ENCODE data around the gene TMEM62.
"Not testable (repeated sequence)": the region's sequence is repeated elsewhere in the genome, so short reads cannot be mapped to it uniquely, and the experiment has no call there.

Gene TMEM62

GRCh38 chr15:43184407-43185124, 51.2 kb downstream of the TMEM62 start:
- no peak for DNase-seq

- peak; percentile 94 to 96 for DNase-seq
Observed at GRCh38 chr15:43185157-43186002, 52.0 kb downstream of the TMEM62 start, which contains the start of gene CCNDBP1. Gene CCNDBP1 (plus strand): TSS chr15:43185403. CDS start chr15:43185499, 96 bp downstream.

GRCh38 chr15:43186003-43186353, 52.6 kb downstream of the TMEM62 start:
- peak; percentile 56 to 57 for DNase-seq

- DNase-seq: no peak
Observed at GRCh38 chr15:43187544-43188155, 54.3 kb downstream of the TMEM62 start.

- DNase-seq: no peak
Observed at GRCh38 chr15:43189296-43189695, 55.9 kb downstream of the TMEM62 start.

GRCh38 chr15:43190178-43190577, 56.8 kb downstream of the TMEM62 start:
- DNase-seq: no peak

GRCh38 chr15:43193710-43194109, 60.3 kb downstream of the TMEM62 start:
- DNase-seq: no peak

- DNase-seq: no peak
Observed at GRCh38 chr15:43194795-43195194, 61.4 kb downstream of the TMEM62 start.

- no peak for DNase-seq
Observed at GRCh38 chr15:43196760-43197548, 63.6 kb downstream of the TMEM62 start.

- not testable (repeated sequence) for DNase-seq
Observed at GRCh38 chr15:43197773-43198172, 64.4 kb downstream of the TMEM62 start.

- DNase-seq: not testable (repeated sequence)
Observed at GRCh38 chr15:43198556-43198955, 65.2 kb downstream of the TMEM62 start.

GRCh38 chr15:43198992-43199391, 65.6 kb downstream of the TMEM62 start:
- no peak for DNase-seq

- DNase-seq: no peak
Observed at GRCh38 chr15:43199945-43200488, 66.6 kb downstream of the TMEM62 start.

GRCh38 chr15:43204016-43204901, 70.9 kb downstream of the TMEM62 start:
- peak; percentile 64 to 70 for DNase-seq

GRCh38 chr15:43206054-43206453, 72.7 kb downstream of the TMEM62 start:
- peak in 1 of 2 experiments; percentile 7 for DNase-seq

GRCh38 chr15:43207024-43207423, 73.6 kb downstream of the TMEM62 start:
- no peak for DNase-seq

- peak in 1 of 2 experiments; percentile 7 for DNase-seq
Observed at GRCh38 chr15:43208052-43209002, 74.9 kb downstream of the TMEM62 start.

- peak in 1 of 2 experiments; percentile 17 for DNase-seq
Observed at GRCh38 chr15:43209059-43209824, 75.9 kb downstream of the TMEM62 start.

GRCh38 chr15:43210172-43210745, 76.9 kb downstream of the TMEM62 start:
- peak in 1 of 2 experiments; percentile 5 for DNase-seq

Data from activated T-cell treated with anti-CD3 and anti-CD28 coated beads, Interleukin-2, amount 50 U/mL, for 48 hours (primary cell).